Measurements from ENCODE around the gene CPA5.
"Not testable (repeated sequence)": the region's sequence is repeated elsewhere in the genome, so short reads cannot be mapped to it uniquely, and the experiment has no call there.

CPA5 gene

GRCh38 chr7:130344271-130344866 lies at the start of gene CPA5:
TSS of gene CPA5 (plus strand) at chr7:130344816. CDS start at chr7:130346486, 1,670 bp downstream.
- no peak for DNase-seq (ENCODE audit: low read depth in 2 of 2)

- DNase-seq (ENCODE audit: low read depth in 2 of 2): no peak
These were observed 48.2 kb upstream of the CPA5 start for GRCh38 chr7:130296221-130296951.

DNA sequence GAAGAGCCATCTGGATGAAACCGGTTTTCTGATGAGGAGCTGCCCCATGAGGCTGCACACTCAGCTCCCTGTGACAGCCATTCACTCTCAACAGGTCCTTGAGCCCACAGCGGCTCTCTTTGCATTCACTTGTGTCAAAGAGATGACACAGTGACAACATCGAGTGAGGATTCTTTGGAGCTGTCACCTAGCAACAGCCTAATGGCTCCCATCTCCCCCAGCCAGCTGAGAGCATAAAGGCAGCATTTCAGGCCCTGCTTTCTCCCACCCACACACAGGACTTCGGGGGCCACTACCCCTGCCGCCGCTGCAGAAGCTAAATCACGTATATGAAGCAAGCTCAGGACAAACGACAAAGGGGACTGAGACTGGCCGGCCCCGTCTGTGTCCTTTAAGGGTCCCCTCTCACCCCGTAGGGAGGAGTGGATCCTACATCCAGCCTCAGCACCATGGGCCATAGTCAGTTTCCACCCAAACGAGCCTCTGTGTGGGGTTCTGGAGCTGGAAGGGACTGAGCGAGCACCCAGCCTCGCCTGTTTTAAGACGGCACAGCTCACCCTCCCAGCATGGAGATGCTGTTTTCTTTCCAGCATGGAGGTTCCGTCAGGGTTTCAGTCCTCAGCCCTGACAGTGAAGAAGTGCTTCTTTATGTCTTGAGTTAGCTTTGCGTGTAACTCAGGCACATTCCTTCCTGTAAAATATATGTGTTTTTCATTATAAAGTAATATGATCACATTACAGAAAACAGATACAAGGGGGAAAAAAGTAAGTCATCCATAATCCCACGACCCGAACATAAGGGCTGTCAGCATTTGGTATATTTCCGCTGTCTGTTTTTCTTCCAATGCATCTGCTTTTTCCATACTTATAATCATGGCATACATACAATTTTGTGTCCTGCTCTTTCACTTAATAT lies 46.7 kb upstream of the CPA5 start:
- DNase-seq (ENCODE audit: low read depth in 2 of 2): no peak

DNA sequence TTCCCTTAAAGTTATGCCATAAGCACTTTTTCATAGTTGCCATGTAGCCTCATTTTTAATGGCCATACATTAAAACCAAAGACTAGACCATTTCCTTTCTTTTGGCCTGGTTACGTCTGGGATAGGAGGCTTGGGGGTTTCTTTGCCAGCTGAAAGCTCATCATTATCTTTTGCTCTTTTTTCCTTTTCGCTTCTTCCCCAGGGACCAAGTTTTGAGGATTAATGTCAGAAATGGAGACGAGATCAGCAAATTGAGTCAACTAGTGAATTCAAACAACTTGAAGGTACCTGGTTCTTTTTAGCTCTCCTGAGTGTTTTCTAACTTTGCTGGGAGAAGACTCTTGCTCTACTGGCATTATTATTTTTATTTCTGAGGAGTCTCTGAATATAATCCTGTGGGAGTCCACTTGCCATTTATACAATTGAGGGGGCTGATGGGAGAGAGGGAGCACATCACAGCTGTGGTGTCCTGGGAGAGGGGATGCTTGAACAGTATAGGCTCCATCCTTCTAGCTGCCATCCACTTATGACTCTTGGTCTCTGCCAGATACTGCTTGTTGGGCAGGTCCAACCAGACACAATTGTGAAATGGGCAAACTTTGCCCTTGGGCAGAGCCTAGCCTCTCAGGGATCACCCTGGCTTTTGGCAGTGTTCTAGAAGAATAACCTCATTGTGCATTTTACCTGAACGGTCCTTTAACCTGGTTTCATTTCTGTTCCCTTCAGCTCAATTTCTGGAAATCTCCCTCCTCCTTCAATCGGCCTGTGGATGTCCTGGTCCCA lies 45.9 kb upstream of the CPA5 start:
- DNase-seq (ENCODE audit: low read depth in 2 of 2): no peak

GRCh38 chr7:130299866-130300265 lies 44.8 kb upstream of the CPA5 start:
- no peak for DNase-seq (ENCODE audit: low read depth in 2 of 2)

- DNase-seq (ENCODE audit: low read depth in 2 of 2): no peak
These were observed 43.1 kb upstream of the CPA5 start for GRCh38 chr7:130301501-130302020.

DNA sequence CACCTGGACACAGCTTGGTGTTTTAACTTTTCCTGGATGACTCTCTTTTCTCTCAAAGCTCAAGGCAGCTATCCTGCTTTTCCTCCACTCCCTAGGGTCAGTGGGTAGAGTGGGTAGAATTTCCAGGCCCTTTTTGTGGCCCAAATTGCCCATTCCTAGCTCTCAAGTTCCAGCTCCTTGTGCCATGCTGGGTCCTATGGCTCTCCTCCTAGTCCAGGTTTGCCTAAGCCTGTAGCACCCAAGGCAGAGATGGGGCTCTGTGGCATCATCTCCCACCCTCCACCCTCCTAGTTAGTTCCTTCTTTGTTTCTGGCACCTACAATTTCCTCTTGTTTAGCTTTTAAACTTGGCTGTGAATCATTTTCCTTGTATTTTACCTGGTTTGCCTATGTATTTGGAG lies 42.0 kb upstream of the CPA5 start:
- no peak for DNase-seq (ENCODE audit: low read depth in 2 of 2)

DNA sequence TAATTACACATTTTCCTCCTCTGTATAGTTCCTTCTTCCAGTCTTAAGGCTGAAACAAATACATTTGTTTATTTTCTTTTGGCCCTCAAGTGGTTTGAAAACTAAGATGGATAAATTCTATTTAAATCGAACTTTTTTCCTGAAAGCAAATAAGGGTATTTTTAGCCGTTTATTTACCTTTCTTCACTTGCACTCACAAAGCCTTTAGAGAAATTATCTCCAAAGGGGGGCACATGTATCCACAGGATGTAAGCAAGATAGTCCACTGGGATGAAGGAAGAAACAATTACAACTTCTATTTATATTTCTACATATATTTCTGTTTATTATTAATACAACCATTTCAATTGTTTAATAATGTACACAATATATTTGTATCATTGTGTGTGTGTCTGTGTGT lies 41.5 kb upstream of the CPA5 start:
- no peak for DNase-seq (ENCODE audit: low read depth in 2 of 2)

GRCh38 chr7:130303551-130303950 lies 41.1 kb upstream of the CPA5 start:
- no peak for DNase-seq (ENCODE audit: low read depth in 2 of 2)

DNA sequence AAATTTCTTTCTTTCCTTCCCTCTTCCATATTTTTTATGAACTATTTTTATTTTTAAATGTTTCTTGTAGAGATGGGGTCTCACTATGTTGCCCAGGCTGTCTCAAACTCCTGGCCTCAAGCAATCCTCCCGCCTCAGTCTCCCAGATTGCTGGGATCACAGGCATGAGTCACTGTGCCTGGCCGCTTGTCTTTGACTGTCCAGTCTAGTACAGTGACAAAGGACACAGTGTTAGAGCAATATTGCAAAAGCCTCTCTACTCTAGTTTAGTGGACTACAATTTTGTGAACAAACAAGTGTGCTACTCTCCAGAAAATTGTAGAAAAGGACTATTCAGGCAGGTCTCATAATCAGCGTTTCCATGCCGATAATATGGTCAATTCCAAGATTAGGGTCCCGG lies 40.6 kb upstream of the CPA5 start:
- no peak for DNase-seq (ENCODE audit: low read depth in 2 of 2)

DNA sequence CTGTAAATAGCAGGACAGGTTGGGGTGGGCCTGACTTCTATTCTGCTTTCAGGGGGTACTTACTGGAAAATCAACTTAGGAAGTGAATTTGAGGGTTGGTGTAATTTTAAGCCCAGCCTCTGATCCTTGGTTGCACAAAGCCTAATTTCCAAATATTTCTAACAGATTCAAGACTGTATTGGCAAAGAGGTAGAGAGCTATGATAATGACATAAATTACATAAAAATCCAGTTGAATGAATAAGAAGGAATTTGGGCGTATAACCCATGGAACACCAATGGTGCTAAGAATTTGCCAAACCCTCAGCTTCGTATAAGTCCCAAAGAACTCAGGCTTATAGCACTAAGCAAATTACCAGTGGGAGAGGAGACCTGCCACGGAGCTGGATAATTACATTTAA lies 39.7 kb upstream of the CPA5 start:
- DNase-seq (ENCODE audit: low read depth in 2 of 2): no peak

- no peak for DNase-seq (ENCODE audit: low read depth in 2 of 2)
These were observed 39.1 kb upstream of the CPA5 start for GRCh38 chr7:130305433-130306042.

DNA sequence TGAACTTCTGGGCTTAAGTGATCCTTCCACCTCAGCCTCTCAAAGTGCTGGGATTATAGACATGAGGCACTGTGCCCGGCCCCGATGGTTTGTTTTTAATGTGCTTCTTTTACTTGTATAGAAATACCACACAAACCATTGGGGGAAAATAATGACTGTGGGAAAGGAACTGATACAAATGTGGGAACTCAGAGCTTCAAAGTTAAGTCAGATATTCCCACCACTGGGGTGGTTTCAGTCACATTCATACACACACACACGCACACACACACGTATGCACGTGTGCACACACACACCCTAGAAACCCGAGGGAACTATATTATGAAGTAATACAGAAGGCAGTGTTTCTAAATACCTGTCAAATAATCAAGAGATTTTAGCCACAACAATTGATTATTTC lies 34.6 kb upstream of the CPA5 start:
- DNase-seq (ENCODE audit: low read depth in 2 of 2): no peak

- no peak for DNase-seq (ENCODE audit: low read depth in 2 of 2)
These were observed 30.3 kb upstream of the CPA5 start for GRCh38 chr7:130314305-130314704.

DNA sequence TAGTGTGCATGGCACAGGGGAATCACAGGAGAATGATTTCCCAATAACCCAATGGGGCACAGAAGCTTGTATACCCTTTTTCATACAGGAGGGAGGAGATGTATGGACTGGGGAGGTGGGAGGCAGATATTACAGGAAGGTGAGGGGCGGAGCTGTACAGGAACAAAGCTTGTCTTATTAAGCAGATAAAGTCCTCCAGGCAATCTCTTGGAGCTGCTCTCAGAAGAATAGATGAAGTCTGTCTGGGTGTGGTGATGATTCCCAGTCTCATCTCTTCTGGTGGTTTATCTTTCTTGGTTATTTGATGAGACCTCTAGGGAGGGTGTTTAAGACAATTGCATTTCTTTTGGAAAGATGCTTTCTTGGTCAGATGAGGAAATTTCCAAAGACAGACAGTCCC lies 25.1 kb upstream of the CPA5 start:
- no peak for DNase-seq (ENCODE audit: low read depth in 2 of 2)

- not testable (repeated sequence) for DNase-seq (ENCODE audit: low read depth in 2 of 2)
These were observed 22.9 kb upstream of the CPA5 start for GRCh38 chr7:130321542-130322229.

- DNase-seq (ENCODE audit: low read depth in 2 of 2): no peak
These were observed 22.0 kb upstream of the CPA5 start for GRCh38 chr7:130322615-130323014.

- no peak for DNase-seq (ENCODE audit: low read depth in 2 of 2)
These were observed 20.2 kb upstream of the CPA5 start for GRCh38 chr7:130324306-130324943.

DNA sequence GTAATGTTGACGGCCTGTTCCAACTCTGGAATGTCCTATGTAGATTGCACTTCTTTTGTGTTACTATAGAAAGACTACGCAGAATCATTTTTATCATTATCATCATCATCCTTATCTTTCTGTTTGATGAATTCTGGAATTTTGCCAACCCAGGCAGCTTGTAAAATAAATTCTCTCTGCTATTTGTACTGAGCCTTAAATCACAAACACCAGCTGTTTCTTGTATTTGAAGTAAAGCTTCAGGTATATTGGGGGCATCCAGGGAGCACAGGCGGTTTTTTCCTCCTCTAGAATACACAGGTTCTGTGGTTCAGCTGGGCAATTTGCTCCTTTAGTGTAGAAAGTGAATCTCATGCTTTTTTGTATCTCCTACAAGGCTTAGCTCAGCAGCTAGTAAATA lies 14.9 kb upstream of the CPA5 start:
- no peak for DNase-seq (ENCODE audit: low read depth in 2 of 2)

Data from stimulated activated CD8-positive, alpha-beta memory T cell treated with anti-CD3 and anti-CD28 coated beads, Interleukin-15, amount 100 ng/mL, for 4 hours (primary cell).